WTC11 (cell line): ENCODE results near the gene SLC29A3.

Source experiments
- FOXJ3 ChIP-seq: sonication (generic); formaldehyde crosslinking; IDR thresholded peaks from 2 replicates; pipeline ENCODE4 v1.9.0; 2021; ENCODE audit warnings: missing genetic modification reagents, mild to moderate bottlenecking, borderline replicate concordance
- FOXK1 ChIP-seq: sonication (generic); formaldehyde crosslinking; IDR thresholded peaks from 2 replicates; pipeline ENCODE4 v1.8.0; 2022; ENCODE audit warnings: mild to moderate bottlenecking, moderate library complexity, missing genetic modification reagents
- JUN ChIP-seq: sonication (generic); formaldehyde crosslinking; IDR thresholded peaks from 2 replicates; pipeline ENCODE4 v1.8.0; 2023; ENCODE audit warnings: mild to moderate bottlenecking, missing genetic modification reagents
- NFYB ChIP-seq: sonication (generic); formaldehyde crosslinking; conservative IDR thresholded peaks from 2 replicates; pipeline ENCODE4 v1.8.0; 2022; ENCODE audit warnings: low read depth, missing genetic modification reagents
- NR2C2 ChIP-seq: sonication (generic); formaldehyde crosslinking; IDR thresholded peaks from 2 replicates; pipeline ENCODE4 v1.8.0; 2022; ENCODE audit warnings: mild to moderate bottlenecking, missing genetic modification reagents
- SMAD3 ChIP-seq: sonication (generic); formaldehyde crosslinking; IDR thresholded peaks from 2 replicates; pipeline ENCODE4 v1.8.0; 2022; ENCODE audit warnings: missing genetic modification reagents, mild to moderate bottlenecking, borderline replicate concordance
- SOX15 ChIP-seq: fragments of 250-450 bp; sonication (Bioruptor Pico); IDR thresholded peaks from 2 replicates; pipeline ENCODE4 v1.9.0; 2021; ENCODE audit warnings: mild to moderate bottlenecking
- SP1 ChIP-seq: sonication (generic); formaldehyde crosslinking; conservative IDR thresholded peaks from 2 replicates; pipeline ENCODE4 v1.8.1; 2022; ENCODE audit warnings: missing genetic modification reagents
- TEAD4 ChIP-seq: sonication (generic); formaldehyde crosslinking; IDR thresholded peaks from 2 replicates; pipeline ENCODE4 v1.8.0; 2022; ENCODE audit warnings: mild to moderate bottlenecking, missing genetic modification reagents
- ZBTB21 ChIP-seq: sonication (generic); formaldehyde crosslinking; IDR thresholded peaks from 2 replicates; pipeline ENCODE4 v1.8.1; 2023; ENCODE audit warnings: mild to moderate bottlenecking, missing genetic modification reagents, borderline replicate concordance
- TF ChIP-seq, protein P1 (sequence below): fragments of 200-600 bp; IDR thresholded peaks from 2 replicates; pipeline ENCODE4 v1.8.0; 2022; ENCODE audit warnings: antibody characterized with exemption
- TF ChIP-seq, protein P2 (sequence below): sonication (generic); formaldehyde crosslinking; IDR thresholded peaks from 2 replicates; pipeline ENCODE4 v1.8.1; 2022; ENCODE audit warnings: mild to moderate bottlenecking, missing genetic modification reagents, moderate library complexity, borderline replicate concordance
- TF ChIP-seq, protein P3 (sequence below): sonication (generic); formaldehyde crosslinking; conservative IDR thresholded peaks from 2 replicates; pipeline ENCODE4 v1.8.1; 2022; ENCODE audit warnings: mild to moderate bottlenecking, missing genetic modification reagents
- TF ChIP-seq, protein P4 (sequence below): sonication (generic); formaldehyde crosslinking; IDR thresholded peaks from 2 replicates; pipeline ENCODE4 v1.8.0; 2022; ENCODE audit warnings: mild to moderate bottlenecking, missing genetic modification reagents

DNA sequence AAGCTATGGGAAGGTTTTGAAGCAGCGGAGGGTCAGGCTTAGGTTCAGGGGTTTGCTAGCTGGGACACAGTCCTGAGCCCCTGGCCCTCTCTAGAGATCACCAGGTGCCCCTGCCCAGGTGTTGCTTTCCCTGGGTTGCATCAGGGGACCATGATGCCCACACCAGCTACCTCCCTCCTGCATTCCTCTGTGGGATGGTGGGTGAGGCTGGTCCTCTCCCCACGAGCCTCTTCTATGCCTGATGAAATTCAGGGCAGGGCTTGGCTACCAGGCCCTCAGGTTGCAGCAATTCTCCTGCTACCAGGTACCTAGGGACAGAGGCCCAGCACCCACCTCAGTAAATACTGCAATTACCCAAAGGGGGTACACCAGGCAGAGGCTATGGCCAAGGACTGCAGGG is 10.8 kb upstream of the SLC29A3 start:
- TF ChIP-seq, protein P1, sequence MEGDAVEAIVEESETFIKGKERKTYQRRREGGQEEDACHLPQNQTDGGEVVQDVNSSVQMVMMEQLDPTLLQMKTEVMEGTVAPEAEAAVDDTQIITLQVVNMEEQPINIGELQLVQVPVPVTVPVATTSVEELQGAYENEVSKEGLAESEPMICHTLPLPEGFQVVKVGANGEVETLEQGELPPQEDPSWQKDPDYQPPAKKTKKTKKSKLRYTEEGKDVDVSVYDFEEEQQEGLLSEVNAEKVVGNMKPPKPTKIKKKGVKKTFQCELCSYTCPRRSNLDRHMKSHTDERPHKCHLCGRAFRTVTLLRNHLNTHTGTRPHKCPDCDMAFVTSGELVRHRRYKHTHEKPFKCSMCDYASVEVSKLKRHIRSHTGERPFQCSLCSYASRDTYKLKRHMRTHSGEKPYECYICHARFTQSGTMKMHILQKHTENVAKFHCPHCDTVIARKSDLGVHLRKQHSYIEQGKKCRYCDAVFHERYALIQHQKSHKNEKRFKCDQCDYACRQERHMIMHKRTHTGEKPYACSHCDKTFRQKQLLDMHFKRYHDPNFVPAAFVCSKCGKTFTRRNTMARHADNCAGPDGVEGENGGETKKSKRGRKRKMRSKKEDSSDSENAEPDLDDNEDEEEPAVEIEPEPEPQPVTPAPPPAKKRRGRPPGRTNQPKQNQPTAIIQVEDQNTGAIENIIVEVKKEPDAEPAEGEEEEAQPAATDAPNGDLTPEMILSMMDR, result no peak
- TF ChIP-seq, protein P2, sequence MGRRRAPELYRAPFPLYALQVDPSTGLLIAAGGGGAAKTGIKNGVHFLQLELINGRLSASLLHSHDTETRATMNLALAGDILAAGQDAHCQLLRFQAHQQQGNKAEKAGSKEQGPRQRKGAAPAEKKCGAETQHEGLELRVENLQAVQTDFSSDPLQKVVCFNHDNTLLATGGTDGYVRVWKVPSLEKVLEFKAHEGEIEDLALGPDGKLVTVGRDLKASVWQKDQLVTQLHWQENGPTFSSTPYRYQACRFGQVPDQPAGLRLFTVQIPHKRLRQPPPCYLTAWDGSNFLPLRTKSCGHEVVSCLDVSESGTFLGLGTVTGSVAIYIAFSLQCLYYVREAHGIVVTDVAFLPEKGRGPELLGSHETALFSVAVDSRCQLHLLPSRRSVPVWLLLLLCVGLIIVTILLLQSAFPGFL (CRISPR knock-in tag), result no peak
- TF ChIP-seq, protein P3, sequence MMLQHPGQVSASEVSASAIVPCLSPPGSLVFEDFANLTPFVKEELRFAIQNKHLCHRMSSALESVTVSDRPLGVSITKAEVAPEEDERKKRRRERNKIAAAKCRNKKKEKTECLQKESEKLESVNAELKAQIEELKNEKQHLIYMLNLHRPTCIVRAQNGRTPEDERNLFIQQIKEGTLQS (CRISPR knock-in tag), result no peak
- TF ChIP-seq FOXK1 (CRISPR knock-in tag) (no peak), JUN (CRISPR knock-in tag) (no peak), NFYB (no peak), SMAD3 (CRISPR knock-in tag) (no peak), TEAD4 (no peak), FOXJ3 (CRISPR knock-in tag) (no peak), SOX15 (CRISPR knock-in tag) (no peak), NR2C2 (CRISPR knock-in tag) (no peak), ZBTB21 (CRISPR knock-in tag) (no peak), SP1 (CRISPR knock-in tag) (no peak)
- TF ChIP-seq, protein P4, sequence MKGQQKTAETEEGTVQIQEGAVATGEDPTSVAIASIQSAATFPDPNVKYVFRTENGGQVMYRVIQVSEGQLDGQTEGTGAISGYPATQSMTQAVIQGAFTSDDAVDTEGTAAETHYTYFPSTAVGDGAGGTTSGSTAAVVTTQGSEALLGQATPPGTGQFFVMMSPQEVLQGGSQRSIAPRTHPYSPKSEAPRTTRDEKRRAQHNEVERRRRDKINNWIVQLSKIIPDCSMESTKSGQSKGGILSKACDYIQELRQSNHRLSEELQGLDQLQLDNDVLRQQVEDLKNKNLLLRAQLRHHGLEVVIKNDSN (CRISPR knock-in tag), result no peak
